Chondrocyte (in vitro differentiated cells): ENCODE data around the gene HACD4. TPM values are rescaled to one million over a fixed set of nuclear protein-coding genes. Genes with fewer than 3 reads are reported as not detected.

Source experiments
- DNase-seq: peaks from one replicate; pipeline ENCODE4 v3.0.0; 2021; ENCODE audit warnings: mixed read lengths, low spot score
- H3K27ac Mint-ChIP-seq: one replicate; pipeline ENCODE4 v1.8.0; 2021; ENCODE audit warnings: mild to moderate bottlenecking, moderate library complexity, mixed read lengths; ENCODE audit not compliant: unreplicated experiment
- H3K27me3 Mint-ChIP-seq: 2 replicates; pipeline ENCODE4 v1.8.0; 2021; ENCODE audit warnings: low read depth, mixed read lengths
- H3K36me3 Mint-ChIP-seq: 2 replicates; pipeline ENCODE4 v1.8.0; 2021; ENCODE audit warnings: low read depth, mixed read lengths
- H3K4me1 Mint-ChIP-seq: 2 replicates; pipeline ENCODE4 v1.8.0; 2021; ENCODE audit warnings: low read depth, mild to moderate bottlenecking, mixed read lengths
- H3K4me3 Mint-ChIP-seq: one replicate; pipeline ENCODE4 v1.8.0; 2021; ENCODE audit warnings: mild to moderate bottlenecking, moderate library complexity, mixed read lengths; ENCODE audit not compliant: unreplicated experiment
- H3K9me3 Mint-ChIP-seq: 2 replicates; pipeline ENCODE4 v1.8.0; 2021; ENCODE audit warnings: low read depth, mixed read lengths
- total RNA-seq: library from RNA; stranded (reverse); gene quantifications from 3 replicates; pipeline ENCODE4 v1.2.1, GENCODE V29; 2021
- TF ChIP-seq, protein P1 (sequence below): fragments of 200-600 bp; sonication (generic); IDR thresholded peaks from 2 replicates; pipeline ENCODE4 v1.5.0; 2021; ENCODE audit warnings: antibody characterized with exemption, mild to moderate bottlenecking, moderate library complexity

HACD4 gene
- total RNA-seq, 1 donor from 2014 or later, result 0.97 TPM

DNA sequence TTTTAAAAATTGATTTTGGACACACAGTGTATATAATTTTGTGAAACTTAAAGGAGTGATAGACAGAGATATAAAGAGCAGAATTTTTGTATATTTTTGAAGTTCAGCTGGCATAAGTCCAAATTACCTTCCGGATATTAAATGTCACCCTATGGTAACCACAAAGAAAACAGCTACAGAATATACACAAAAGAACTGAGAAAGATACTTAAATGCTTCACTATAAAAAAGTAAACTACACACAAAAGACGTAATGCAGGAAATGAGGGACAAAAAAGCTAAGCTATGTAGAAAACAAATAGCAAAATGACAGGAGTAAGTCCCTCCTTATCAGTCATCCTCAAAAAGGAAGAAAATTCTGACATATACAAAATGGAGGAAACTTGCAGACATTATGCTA lies 29.4 kb downstream of the HACD4 start:
- H3K4me1 Mint-ChIP-seq, result peaks cover 6% of the 10 kb centered on the region
- no peaks in the 10 kb centered on the region for H3K27me3 Mint-ChIP-seq
- peaks cover 10% of the 10 kb centered on the region for H3K9me3 Mint-ChIP-seq
- DNase-seq, result no peak
- TF ChIP-seq, protein P1, sequence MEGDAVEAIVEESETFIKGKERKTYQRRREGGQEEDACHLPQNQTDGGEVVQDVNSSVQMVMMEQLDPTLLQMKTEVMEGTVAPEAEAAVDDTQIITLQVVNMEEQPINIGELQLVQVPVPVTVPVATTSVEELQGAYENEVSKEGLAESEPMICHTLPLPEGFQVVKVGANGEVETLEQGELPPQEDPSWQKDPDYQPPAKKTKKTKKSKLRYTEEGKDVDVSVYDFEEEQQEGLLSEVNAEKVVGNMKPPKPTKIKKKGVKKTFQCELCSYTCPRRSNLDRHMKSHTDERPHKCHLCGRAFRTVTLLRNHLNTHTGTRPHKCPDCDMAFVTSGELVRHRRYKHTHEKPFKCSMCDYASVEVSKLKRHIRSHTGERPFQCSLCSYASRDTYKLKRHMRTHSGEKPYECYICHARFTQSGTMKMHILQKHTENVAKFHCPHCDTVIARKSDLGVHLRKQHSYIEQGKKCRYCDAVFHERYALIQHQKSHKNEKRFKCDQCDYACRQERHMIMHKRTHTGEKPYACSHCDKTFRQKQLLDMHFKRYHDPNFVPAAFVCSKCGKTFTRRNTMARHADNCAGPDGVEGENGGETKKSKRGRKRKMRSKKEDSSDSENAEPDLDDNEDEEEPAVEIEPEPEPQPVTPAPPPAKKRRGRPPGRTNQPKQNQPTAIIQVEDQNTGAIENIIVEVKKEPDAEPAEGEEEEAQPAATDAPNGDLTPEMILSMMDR, result no peak
- peaks cover 7% of the 10 kb centered on the region for H3K36me3 Mint-ChIP-seq
- H3K4me3 Mint-ChIP-seq, result no peak overlapping the region
- H3K27ac Mint-ChIP-seq, result no peak overlapping the region

DNA sequence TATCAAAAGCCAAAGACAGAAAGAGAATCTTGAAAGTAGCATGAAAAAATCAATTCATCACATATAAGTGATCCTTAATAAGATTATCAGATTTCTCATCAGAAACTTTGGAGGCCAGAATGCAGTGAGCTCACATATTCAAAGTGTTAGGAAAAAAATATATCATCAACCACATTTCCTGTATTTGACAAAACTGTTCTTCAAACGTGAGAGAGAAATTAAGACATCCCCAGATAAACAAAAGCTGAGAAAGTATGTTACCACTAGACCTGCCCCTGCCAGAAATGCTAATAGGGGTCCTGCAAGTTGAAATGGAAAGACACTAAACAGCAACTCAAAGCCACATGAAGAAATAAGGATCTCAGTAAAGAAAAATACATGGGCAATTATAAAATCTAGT lies 29.9 kb downstream of the HACD4 start:
- TF ChIP-seq, protein P1, result no peak
- Mint-ChIP-seq H3K4me3 (no peak overlapping the region), H3K27me3 (no peaks in the 10 kb centered on the region), H3K36me3 (peaks cover 7% of the 10 kb centered on the region), H3K27ac (no peak overlapping the region), H3K9me3 (peaks cover 10% of the 10 kb centered on the region), H3K4me1 (peaks cover 6% of the 10 kb centered on the region)
- no peak for DNase-seq

DNA sequence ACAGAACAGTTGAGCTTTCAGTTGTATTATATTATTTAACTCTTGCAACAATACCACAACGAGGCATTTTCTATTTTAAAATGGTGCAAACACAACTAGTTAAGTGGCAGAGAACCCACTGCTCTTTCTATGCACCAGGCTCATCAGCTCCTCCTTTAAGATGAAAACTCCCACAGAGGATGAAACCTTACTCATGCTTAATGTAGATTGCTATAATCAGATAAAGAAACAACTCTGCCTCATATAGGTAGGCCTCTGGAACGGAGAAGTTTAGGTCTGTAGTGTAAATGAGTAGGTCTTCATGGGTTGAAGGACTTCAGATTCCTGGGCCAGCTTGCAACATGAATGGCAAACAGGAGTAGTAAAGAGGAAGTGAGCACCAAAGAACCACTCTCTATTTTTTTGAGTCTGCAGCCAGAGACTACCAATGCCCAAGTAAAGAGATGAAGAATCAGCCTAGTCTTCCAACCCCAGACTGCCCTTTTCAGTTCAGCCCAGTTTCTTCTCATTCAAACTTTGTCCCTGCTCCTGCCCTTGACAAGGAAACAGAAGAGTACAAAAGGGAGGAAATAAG lies 33.9 kb downstream of the HACD4 start:
- no peak for DNase-seq
- Mint-ChIP-seq H3K27ac (no peak overlapping the region), H3K9me3 (peaks cover 10% of the 10 kb centered on the region), H3K27me3 (no peaks in the 10 kb centered on the region), H3K4me3 (no peak overlapping the region), H3K4me1 (peaks cover 6% of the 10 kb centered on the region), H3K36me3 (peaks cover 18% of the 10 kb centered on the region)
- TF ChIP-seq, protein P1, result no peak

DNA sequence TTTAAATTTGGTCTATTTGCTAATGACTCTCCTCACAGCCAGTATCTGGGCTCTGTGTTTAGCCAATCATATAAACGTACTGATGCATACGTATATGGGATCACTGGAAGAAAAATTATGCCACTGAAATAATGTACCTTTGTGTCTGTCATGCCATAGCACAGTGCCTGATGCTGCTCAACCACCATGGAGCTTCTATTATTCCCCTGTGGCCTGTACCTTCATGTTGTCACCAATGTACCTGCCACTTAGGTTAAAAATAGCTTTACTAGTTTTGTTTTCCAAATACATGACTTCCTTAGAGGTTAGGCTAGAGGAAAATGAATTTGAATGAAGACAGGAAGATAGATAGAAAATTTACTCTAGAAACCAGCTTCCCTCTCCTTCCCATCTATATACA lies 34.6 kb downstream of the HACD4 start:
- Mint-ChIP-seq H3K27ac (no peak overlapping the region), H3K9me3 (peaks cover 10% of the 10 kb centered on the region), H3K27me3 (no peaks in the 10 kb centered on the region), H3K4me3 (no peak overlapping the region), H3K4me1 (peaks cover 6% of the 10 kb centered on the region), H3K36me3 (peaks cover 20% of the 10 kb centered on the region)
- TF ChIP-seq, protein P1, result no peak
- DNase-seq, result no peak

DNA sequence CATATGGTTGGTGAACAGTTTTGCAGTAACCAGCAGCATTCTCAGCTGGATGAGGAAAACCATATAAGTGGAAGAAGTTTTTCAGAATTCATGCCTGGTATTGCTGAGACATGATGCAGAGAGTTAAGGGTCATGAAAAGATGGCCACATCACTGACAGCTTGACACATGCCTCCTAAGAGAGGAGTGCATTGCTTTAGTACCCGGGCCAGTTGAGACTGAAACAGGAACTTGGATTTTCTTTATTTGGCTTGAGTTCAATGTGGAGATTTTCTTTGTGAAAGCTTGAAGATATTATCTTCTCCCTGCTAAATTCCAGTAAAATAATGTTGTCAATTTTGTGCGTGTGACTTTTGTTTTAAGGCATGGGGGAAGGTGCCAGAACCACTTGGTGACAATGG lies 35.8 kb downstream of the HACD4 start:
- H3K27ac Mint-ChIP-seq, result no peak overlapping the region

More for the DNA sequence above, 35.8 kb downstream of the HACD4 start:
- Mint-ChIP-seq H3K4me3 (no peak overlapping the region), H3K27me3 (no peaks in the 10 kb centered on the region), H3K36me3 (peaks cover 21% of the 10 kb centered on the region), H3K9me3 (peaks cover 3% of the 10 kb centered on the region), H3K4me1 (peaks cover under 1% of the 10 kb centered on the region)
- TF ChIP-seq, protein P1, result no peak
- no peak for DNase-seq
